Nephron progenitor cell (in vitro differentiated cells): ENCODE data around the gene CACNA1H.

Experiments used
- DNase-seq: peaks from one replicate; pipeline ENCODE4 v3.0.0; 2021
- H3K27ac Mint-ChIP-seq: 2 replicates; pipeline ENCODE4 v1.8.0; 2021; ENCODE audit warnings: mild to moderate bottlenecking, moderate library complexity, mixed read lengths
- H3K27me3 Mint-ChIP-seq: 2 replicates; pipeline ENCODE4 v1.8.0; 2021; ENCODE audit warnings: mild to moderate bottlenecking, low read depth, mixed read lengths; ENCODE audit not compliant: poor library complexity
- H3K36me3 Mint-ChIP-seq: 2 replicates; pipeline ENCODE4 v1.8.0; 2021; ENCODE audit warnings: low read depth, mixed read lengths
- H3K4me1 Mint-ChIP-seq: 2 replicates; pipeline ENCODE4 v1.8.0; 2021; ENCODE audit warnings: mixed read lengths
- H3K4me3 Mint-ChIP-seq: 2 replicates; pipeline ENCODE4 v1.8.0; 2021; ENCODE audit warnings: mild to moderate bottlenecking, moderate library complexity, mixed read lengths
- H3K9me3 Mint-ChIP-seq: 2 replicates; pipeline ENCODE4 v1.8.0; 2021; ENCODE audit warnings: mild to moderate bottlenecking, moderate library complexity, mixed read lengths
- TF ChIP-seq, protein P1 (sequence below): fragments of 200-600 bp; sonication (generic); IDR thresholded peaks from 2 replicates; pipeline ENCODE4 v1.5.0; 2021; ENCODE audit warnings: antibody characterized with exemption

The CACNA1H gene

DNA sequence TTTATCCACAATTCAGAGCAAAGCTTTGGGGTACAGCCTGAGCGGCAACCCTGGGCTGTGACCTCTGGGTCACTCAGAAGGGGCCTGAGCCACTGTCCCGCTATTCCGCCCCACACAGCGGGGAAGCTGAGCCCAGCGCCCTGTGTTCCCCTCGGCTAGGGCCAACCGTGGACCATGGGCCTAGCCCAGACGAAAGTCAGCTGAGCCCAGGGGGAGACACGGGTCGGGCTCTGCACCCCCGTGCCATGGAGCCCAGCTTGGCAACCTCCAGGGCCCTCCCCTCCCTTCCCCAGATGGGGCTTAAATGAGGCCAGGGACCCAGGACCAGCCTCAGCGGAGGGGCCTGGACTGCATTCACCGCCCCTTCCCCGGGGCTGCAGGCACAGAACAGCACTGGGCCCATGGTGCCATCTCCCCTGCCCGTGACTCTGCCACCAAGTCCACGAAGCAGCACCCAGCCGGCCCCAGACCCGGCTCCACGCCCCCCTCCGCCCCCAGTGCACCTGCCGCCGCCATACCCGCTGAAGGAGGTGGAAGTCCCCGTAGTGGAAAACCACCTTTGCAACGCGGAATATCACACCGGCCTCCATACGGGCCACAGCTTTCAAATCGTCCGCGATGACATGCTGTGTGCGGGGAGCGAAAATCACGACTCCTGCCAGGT, 104.8 kb downstream of the CACNA1H start:
- Mint-ChIP-seq H3K36me3 (no peaks in the 10 kb centered on the region), H3K27ac (no peak overlapping the region), H3K4me1 (peaks cover 10% of the 10 kb centered on the region), H3K27me3 (peaks cover 53% of the 10 kb centered on the region), H3K4me3 (no peak overlapping the region), H3K9me3 (no peaks in the 10 kb centered on the region)
- DNase-seq: no peak
- TF ChIP-seq, protein P1, sequence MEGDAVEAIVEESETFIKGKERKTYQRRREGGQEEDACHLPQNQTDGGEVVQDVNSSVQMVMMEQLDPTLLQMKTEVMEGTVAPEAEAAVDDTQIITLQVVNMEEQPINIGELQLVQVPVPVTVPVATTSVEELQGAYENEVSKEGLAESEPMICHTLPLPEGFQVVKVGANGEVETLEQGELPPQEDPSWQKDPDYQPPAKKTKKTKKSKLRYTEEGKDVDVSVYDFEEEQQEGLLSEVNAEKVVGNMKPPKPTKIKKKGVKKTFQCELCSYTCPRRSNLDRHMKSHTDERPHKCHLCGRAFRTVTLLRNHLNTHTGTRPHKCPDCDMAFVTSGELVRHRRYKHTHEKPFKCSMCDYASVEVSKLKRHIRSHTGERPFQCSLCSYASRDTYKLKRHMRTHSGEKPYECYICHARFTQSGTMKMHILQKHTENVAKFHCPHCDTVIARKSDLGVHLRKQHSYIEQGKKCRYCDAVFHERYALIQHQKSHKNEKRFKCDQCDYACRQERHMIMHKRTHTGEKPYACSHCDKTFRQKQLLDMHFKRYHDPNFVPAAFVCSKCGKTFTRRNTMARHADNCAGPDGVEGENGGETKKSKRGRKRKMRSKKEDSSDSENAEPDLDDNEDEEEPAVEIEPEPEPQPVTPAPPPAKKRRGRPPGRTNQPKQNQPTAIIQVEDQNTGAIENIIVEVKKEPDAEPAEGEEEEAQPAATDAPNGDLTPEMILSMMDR: no peak

GRCh38 chr16:1258225-1258600, 105.3 kb downstream of the CACNA1H start:
- no peaks in the 10 kb centered on the region for H3K36me3 Mint-ChIP-seq
- no peaks in the 10 kb centered on the region for H3K9me3 Mint-ChIP-seq
- TF ChIP-seq, protein P1: no peak
- H3K27ac Mint-ChIP-seq: no peak overlapping the region
- DNase-seq: no peak
- peaks cover 58% of the 10 kb centered on the region for H3K27me3 Mint-ChIP-seq
- peaks cover 10% of the 10 kb centered on the region for H3K4me1 Mint-ChIP-seq
- H3K4me3 Mint-ChIP-seq: no peak overlapping the region

GRCh38 chr16:1258906-1259759, 106.2 kb downstream of the CACNA1H start:
- Mint-ChIP-seq H3K4me3 (peak overlapping the region; percentile 54), H3K36me3 (no peaks in the 10 kb centered on the region), H3K27ac (no peak overlapping the region), H3K27me3 (peaks cover 59% of the 10 kb centered on the region), H3K4me1 (peaks cover 10% of the 10 kb centered on the region), H3K9me3 (peaks cover under 1% of the 10 kb centered on the region)
- TF ChIP-seq, protein P1: no peak
- no peak for DNase-seq

DNA sequence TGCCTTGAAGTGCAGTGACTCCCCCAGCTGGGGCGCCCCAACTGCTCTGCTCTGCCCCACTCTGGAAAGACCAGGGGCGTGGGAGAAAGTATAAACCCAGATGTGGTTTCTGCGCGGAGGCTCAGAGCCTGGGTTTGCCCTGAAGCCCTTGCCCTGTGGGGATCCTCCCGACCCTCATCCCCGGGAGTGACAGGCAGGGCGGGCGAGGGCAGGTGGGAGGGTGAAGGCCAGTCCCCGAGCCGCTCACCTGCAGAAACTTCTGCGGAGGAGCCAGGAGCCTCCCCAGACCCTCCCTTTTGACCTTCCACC, 106.8 kb downstream of the CACNA1H start:
- H3K27me3 Mint-ChIP-seq: peaks cover 64% of the 10 kb centered on the region
- no peaks in the 10 kb centered on the region for H3K36me3 Mint-ChIP-seq
- TF ChIP-seq, protein P1: no peak
- H3K4me1 Mint-ChIP-seq: peaks cover 10% of the 10 kb centered on the region
- no peak overlapping the region for H3K27ac Mint-ChIP-seq
- H3K4me3 Mint-ChIP-seq: no peak overlapping the region
- peaks cover 5% of the 10 kb centered on the region for H3K9me3 Mint-ChIP-seq
- no peak for DNase-seq

DNA sequence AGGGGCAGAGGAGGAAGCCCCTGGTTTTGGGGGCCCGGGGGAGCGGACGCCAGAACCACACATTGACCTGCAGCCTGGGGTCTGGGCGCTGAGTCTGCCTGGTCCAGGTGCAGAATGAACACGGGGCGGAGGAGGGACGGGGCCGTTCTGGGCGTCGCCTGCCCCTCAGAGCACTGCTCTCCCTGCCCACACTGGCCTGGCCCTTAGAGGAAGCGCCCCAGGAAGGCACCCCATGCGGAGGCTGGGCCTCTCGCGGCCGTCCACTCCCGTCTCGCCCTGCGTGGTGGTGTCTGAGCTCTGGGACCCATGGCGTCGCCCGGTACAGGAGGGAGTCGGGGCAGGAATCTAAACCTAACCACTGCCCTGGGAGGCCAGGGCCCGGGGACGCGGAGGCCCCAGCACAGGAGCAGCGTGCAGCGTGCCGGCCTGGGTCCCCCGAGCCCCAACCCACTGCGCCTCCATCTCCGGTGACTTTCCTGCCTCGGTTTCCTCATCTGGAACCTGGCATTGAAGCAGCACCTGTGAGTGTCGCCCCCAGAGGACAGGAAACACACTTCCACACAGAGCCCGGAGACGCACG, 107.3 kb downstream of the CACNA1H start:
- Mint-ChIP-seq H3K9me3 (peaks cover 5% of the 10 kb centered on the region), H3K36me3 (no peaks in the 10 kb centered on the region), H3K4me3 (no peak overlapping the region), H3K27me3 (peaks cover 60% of the 10 kb centered on the region), H3K27ac (no peak overlapping the region), H3K4me1 (peaks cover 10% of the 10 kb centered on the region)
- TF ChIP-seq, protein P1: no peak
- DNase-seq: no peak
